GM19452 (cell line): Measurements from ENCODE around the gene PRSS57.

ENCODE experiments used
- ATAC-seq: cut with Tn5 transposase; IDR thresholded peaks from one replicate; pipeline ENCODE4 v1.9.1; 2021; ENCODE audit not compliant: unreplicated experiment

PRSS57 gene

DNA sequence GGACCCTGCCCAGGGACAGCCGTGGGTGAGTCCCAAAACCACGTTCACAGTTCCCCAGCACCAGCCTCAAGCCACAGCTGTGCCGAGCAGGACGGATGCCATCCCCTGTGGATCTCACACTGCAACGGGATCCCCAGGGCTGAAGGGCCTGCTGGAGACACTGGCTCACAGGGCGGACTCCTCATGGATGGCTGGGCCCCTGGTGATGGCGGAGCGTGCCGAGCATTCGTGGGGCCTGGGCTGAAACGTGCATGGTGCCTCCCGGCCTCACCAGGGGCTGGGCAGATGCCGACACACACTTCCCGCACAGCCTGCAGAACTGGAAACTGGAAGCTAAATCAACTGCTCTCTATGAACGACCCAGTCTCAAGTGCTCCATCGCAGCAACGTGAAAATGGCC, 41.8 kb downstream of the PRSS57 start:
- no peak for ATAC-seq

DNA sequence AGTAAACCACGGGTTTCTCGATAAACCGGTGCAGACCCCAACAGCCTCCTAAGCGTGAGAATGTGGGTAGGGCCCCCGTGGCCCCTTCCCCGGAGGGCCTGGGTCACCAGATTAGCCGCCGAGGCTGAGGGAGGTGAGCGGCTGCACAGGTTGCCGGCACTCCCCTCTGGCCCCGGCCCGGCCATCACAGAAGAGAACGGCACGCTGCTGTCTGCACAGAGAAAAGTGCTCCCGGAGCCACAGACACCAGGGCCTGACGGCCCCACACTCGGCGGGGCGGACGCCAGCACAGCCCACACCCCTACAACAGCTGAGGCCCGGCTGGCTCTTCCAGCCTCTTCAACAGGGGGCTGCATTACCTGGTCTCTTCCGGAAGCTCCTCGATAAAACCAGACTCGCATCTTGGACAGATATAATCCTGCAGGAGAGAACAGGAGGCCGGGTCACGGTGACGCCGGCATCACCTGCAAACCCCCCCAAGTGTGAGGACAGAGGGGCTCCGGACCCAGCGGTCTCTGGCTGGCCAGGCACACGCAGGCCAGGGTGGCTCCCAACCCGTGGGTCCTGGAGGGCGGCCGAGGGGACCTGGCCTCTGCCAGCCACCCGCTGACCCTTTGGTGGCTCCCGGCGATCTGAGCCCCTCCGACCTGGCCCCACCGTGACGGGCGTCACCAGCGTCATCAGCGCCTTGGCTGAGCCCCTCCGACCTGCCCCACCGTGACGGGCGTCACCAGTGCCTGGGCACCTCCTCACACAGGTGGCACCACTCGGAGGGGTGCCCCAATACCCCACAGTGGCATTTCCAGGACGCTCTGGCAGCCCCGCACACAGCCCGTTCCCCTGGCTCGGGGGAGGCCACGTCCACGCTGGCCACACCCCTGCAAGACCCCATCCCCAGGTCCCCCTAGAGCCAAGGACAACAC, 42.5 kb downstream of the PRSS57 start:
- ATAC-seq, result no peak

DNA sequence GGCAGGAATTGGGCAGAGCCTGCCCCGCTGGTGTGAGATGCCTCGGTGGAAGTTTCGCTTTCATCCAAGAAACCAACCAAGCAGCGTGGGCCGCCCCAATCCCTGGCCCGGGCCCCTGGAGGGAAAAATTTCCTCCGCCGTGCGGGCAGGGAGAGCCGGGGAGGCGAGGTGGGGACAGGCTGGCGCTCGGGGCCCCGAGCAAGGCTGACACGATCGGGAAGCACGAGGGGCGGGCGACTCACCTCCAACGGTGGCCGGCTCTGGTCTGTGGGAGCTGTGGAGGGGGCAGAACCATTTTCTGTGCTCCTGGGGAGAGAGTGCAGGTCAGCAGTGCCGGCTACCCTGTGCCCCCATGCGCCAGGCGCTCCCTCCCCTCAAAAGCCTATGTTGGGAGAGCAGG, 43.3 kb downstream of the PRSS57 start:
- ATAC-seq, result no peak

GRCh38 chr19:651114-651818, 44.0 kb downstream of the PRSS57 start:
- ATAC-seq, result no peak

DNA sequence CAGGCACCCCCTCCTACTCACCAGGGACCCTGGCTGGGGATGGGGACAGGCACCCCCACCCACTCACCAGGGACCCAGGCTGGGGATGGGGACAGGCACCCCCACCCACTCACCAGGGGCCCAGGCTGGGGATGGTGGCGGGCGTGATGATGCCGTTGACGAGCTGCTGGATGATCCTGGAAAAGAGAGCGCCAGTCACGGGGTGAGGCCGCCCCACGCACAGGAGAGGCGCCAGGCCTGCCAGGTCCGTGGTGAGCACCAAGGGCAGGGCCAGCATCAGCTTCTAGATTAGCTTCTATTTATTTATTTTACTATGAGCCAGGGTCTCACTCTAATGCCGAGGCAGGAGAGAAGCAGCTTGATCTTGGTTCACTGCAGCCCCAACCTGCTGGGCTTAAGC, 45.1 kb downstream of the PRSS57 start:
- no peak for ATAC-seq

GRCh38 chr19:648904-649801, 46.1 kb downstream of the PRSS57 start:
- ATAC-seq, result no peak

DNA sequence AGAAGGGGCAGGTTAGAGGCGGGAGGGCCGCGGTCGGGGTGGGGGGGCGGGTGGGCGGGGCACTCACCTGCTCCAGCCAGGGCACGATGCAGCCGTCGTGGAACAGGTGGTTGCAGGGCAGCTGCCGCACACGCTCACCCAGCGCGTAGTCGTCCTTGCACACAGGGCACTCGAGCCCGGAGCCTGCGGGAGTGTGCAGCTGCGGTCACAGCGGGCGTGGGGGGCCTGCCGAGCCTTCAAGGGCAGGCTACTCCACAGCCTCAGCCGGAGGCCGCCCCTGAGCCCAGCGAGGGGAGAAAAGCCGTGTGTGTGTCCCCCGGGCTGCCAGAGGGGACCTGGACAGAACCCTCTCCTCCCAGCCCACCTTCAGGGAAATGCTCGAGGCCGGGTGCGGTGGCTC, 46.9 kb downstream of the PRSS57 start:
- no peak for ATAC-seq

DNA sequence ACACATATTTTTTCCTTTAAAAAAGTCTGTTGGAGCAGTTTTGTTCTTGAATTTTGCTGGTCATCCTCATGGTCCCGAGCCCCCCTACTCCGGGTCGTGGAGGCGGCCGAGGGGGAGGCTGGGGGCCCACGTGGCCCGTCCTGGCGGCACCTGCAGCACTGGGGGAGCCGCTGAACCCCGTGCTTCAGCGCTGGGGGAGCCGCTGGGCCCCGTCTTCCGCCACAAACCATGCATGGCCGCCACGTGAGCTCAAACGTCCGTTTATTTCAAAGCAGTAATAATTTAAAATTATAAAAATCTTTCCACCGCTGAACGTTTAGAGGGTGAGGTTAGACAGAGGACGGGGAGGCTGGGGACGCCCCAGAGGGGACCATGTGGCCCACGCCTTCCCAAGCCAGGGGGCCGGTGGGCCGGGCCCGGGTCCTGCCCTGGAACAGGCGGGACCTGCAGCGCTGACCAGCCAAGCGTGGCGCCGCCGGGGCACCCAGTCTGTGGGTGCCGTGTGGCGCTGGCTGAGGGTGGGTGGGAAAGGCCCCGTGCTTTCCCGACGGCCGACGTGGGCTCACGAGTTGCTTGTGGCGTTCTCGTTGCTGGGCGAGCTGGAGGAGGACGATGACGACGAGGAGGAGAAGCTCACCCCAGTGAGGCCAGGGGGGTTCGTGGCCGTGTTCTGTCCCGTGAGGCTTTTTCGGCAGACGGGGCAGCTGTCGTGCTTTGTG, 47.5 kb downstream of the PRSS57 start:
- no peak for ATAC-seq

DNA sequence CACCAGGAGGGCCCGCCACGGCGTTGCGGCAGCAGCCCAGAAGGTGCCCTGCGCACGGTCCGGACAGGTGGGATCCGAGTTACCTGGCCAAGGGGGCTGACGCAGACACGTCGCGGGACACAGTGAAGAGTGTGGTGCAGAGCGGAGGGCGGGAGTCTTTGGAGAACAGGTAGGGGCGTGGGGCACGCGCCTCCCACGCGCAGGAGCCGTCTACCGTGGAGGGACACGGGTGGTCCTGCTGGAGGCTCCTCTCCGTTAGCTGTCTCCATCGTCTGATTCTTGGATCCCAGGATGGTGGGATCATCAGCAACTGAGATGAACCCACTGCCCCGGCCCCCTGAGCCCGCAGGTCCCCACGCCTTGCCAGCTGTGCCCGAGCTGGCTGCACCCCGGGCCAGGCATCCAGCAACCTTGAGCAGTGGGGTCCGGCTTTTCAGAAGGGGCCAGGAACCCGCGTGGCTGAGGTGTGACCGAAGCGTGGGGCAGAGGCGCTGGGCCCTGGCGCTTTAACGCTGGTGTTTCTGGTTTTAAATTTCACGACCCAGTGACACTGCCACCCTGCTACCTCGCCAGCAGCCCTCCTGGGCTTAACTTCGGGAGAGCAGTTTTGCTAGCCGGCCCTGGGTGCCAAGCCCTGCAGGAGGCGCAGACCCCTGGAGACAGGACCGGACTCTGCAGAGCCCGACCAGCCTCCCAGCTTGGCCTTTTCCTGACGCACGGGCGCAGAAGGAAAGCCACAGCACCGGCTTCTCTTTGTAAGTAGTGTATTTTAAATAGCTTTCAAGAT, 48.3 kb downstream of the PRSS57 start:
- ATAC-seq, result no peak

- ATAC-seq, result no peak
Measured at GRCh38 chr19:645912-646778, 49.1 kb downstream of the PRSS57 start.

GRCh38 chr19:644789-645188, 50.5 kb downstream of the PRSS57 start:
- ATAC-seq, result no peak

DNA sequence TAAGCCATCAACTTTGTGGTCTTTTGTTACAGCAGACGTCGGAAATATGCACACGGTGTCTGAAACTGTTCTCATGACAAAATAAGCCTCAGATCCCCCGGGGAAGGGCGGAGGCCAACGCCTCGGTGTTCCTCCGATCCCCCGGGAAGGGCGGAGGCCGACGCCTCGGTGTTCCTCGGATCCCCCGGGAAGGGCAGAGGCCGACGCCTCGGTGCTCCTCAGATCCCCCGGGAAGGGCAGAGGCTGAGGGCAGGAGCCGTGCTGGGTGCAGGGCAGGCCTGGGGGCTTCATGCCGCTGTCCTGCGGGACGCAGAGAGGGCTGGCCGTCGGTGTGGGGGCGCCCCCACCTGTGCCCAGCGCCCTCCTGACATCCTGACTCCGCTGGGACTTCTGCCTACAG, 50.9 kb downstream of the PRSS57 start:
- no peak for ATAC-seq

DNA sequence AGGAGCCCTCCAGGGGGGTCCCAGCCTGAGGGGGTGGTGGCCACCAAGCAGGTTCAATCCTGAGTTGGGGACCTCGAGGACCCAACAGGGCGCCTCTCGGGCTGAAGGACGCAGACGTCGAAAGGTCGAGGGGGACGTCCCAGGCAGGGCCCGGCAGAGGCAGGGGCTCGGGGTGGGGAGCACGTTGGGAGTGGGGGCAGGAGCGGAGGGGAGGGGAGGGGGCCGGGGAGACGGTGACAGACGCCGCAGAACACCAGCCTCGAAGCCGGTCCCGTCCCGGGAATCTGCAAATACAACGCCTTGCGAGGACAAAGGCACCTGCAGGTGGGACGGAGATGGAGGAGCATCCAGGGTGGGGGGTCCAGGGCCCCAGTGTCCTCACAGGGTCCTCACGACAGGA, 51.5 kb downstream of the PRSS57 start:
- ATAC-seq, result no peak

DNA sequence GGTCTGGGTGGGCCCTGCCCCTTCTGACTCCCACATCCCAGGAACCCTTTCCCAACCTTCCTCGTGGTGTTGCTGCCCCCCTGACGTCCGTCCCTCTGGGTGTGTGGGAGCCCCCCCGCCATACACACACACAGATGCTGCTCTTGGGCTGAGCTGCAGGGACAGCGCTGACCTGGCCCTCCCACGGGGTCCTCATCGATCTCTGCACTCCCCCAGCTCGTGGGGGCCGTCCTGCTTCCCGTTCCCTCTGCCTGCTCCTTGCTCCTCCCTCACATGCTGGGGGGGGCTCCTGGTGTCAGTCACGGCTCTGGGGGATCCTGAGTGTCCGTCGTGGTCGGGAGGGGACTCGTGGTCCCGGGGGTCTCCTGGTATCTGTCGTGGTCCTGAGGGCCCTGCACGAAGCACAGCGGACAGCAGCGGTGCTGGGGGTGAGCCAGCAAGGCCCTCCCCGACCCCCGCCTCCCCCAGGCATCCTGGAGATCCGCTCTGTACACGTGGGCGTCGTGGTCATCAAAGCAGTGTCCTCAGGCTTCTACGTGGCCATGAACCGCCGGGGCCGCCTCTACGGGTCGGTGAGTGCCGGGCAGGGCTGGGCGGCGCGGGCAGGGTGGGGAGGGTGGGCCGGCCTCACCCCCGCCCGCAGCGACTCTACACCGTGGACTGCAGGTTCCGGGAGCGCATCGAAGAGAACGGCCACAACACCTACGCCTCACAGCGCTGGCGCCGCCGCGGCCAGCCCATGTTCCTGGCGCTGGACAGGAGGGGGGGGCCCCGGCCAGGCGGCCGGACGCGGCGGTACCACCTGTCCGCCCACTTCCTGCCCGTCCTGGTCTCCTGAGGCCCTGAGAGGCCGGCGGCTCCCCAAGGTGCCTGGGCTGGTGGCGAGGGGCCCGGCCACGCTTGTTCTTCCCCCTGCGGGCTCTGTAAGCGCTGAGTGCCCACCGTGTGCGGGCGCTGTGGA, 52.2 kb downstream of the PRSS57 start:
- no peak for ATAC-seq

GRCh38 chr19:641702-642101, 53.5 kb downstream of the PRSS57 start:
- ATAC-seq, result no peak

GRCh38 chr19:640606-641189, 54.6 kb downstream of the PRSS57 start:
- no peak for ATAC-seq

GRCh38 chr19:640161-640558, 55.1 kb downstream of the PRSS57 start:
- ATAC-seq, result no peak
